ENCODE results near the gene FATE1.

Gene FATE1

DNA sequence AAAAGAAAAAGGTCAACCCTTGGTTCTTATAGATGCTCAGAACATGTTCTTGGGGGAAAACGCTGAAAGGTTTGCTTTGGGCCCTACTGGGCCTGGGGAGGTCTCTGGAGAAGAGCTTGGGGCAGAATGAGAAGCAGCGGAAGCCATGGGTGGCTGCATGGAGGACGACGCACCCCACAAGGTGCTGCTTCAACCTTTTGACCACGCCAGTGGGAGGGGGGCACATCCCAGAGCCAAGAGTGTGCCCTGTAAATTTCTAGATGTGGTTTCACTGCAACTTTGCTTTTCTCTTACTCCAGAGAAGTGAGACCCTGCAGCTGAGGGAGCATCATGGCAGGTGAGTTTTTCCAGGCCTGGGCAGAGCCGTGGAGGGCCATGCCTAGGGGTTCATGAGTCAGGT is 17.4 kb upstream of the FATE1 start:
- no peak for TF ChIP-seq POLR2A (IDR thresholded peaks at IDR 0.05; ENCODE audit: low read length)
- TF ChIP-seq GATA1 (IDR thresholded peaks at IDR 0.05; ENCODE audit: low read depth, low read length) = no peak
- DNase-seq = no peak

DNA sequence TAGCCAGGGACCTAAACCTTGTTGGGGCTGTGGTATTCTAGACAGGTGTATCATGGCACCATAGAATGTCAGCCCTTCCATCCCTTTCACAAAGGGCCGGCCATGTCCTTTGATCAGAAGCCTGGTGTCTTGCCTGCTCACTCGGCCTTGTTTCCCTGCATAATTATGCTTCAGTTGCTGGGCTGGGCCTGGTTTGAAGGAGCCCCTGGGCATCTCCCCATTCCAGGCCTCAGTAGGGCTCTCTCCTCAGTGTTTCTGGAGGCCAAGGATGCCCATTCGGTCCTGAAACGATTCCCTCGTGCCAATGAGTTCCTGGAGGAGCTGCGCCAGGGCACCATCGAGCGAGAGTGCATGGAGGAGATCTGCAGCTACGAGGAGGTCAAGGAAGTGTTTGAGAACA is 16.1 kb upstream of the FATE1 start:
- DNase-seq = no peak
- TF ChIP-seq POLR2A (IDR thresholded peaks at IDR 0.05; ENCODE audit: low read length) (no peak), GATA1 (IDR thresholded peaks at IDR 0.05; ENCODE audit: low read depth, low read length) (no peak)

DNA sequence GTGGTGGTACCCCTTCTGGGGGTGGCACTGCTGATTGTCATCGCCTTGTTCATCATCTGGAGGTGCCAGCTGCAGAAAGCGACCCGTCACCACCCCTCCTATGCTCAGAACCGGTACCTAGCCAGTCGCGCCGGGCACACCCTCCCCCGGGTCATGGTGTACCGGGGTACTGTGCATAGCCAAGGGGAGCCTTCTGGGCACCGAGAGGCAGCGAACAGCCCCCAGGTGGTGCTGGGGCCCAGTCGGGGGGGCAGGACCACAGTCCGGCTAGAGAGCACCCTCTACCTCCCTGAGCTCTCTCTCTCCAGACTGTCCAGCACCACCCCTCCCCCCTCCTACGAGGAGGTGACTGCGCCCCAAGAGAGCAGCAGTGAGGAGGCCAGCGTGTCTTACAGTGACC is 15.3 kb upstream of the FATE1 start:
- TF ChIP-seq GATA1 (IDR thresholded peaks at IDR 0.05; ENCODE audit: low read depth, low read length) = no peak
- TF ChIP-seq POLR2A (IDR thresholded peaks at IDR 0.05; ENCODE audit: low read length) = no peak
- DNase-seq = no peak

DNA sequence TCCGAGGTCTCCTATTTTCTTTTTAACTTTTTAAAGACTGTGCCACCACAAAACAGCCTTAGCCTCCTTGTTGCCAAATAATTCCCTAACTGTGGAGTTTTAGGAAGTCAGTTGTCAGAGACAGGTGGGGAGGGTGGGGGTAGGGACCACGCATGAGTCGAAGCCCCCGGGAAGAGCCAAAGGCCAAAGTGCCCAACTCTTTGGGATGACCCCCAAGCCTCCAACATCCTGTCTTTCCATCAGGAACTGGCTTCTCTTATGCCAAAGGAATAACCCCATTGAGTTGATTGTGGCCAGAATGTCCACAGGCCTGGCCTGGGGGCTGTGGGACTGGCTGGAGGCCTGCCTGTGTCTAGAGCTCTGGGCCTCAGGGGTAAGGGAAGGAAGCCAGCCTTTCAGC is 14.8 kb upstream of the FATE1 start:
- DNase-seq = no peak
- TF ChIP-seq GATA1 (IDR thresholded peaks at IDR 0.05; ENCODE audit: low read depth, low read length) (no peak), POLR2A (IDR thresholded peaks at IDR 0.05; ENCODE audit: low read length) (no peak)

DNA sequence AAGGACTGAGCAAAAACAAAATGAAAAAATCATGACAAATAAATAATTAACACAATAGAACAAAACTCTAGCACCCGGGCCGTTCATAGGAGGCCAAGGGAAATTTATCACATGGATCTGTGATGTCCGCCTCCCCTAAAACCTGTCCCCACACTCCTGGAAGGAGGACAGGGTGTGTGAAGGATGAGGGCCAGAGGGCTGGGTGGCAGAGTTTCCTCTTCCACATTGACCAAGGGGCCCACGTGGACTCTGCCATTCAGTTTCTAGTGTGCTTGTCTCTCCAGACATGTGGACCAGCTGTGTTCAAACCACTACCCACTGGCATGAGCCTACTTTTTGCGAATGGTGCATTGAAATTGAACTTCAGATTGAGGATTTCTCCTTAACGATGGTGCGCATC is 14.3 kb upstream of the FATE1 start:
- DNase-seq = no peak
- no peak for TF ChIP-seq POLR2A (IDR thresholded peaks at IDR 0.05; ENCODE audit: low read length)
- no peak for TF ChIP-seq GATA1 (IDR thresholded peaks at IDR 0.05; ENCODE audit: low read depth, low read length)

DNA sequence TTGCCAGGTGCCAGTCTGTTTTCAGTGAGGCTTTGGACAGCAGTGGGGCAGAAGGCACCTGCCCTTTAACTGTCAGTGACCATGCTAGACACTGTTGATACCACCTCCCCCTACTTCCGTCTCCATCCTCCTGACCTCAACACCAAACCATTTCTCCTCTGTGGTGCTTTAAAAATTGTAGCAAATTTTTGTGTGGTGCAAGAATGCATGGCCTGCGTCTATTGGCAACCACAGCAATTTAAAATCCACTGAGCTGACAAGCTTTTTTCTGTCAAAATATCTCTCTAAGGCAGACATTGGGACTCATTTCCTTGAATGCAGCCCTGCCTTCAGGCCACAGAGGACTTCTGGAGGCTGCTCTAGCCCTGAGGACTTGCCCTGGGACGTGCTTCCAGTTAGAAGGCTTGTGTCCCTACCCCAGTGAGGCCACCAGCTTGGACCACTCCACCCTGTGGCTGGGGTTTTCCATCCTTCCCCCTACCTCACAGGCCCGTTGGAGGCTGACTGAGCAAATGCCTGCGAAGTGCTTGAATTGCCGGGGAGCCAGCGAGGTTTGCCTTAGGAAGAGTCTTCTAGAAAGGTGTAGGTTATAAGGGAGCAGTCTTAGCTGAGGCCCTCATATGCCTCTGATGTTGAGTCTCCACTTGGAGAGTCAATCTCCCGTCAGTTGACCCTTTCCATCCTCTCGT is 13.7 kb upstream of the FATE1 start:
- TF ChIP-seq GATA1 (IDR thresholded peaks at IDR 0.05; ENCODE audit: low read depth, low read length) (no peak), POLR2A (IDR thresholded peaks at IDR 0.05; ENCODE audit: low read length) (no peak)
- DNase-seq = no peak

DNA sequence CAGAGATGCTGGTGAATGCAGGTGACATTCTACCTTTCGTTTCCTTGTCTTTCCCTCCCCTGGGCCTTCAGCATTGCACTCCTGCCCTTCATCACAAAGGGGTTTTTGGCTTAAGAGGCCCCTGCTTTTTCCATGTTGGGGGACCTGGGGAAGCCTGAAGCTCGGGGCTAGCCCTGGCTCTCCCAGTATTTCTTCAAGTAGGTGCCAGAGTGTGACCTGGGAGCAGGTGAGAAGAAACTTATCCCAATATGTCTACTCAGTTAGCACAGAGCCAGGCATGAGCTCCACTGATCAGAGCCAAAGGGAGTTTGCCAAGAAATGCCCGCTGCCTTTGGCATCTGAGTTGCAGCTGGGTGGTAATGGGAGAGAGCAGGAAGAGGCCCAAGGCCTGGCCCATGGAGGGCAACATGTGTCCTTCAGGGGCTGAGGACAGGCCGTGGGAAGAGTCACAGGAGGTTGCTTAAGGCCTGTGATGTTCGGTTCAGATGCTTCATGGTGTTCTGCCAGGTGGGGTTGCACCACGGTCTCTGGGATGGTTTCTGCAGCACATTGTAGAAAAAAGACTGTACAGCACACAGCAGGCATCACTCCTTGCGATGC is 13.0 kb upstream of the FATE1 start:
- no peak for DNase-seq
- TF ChIP-seq POLR2A (IDR thresholded peaks at IDR 0.05; ENCODE audit: low read length) (no peak), GATA1 (IDR thresholded peaks at IDR 0.05; ENCODE audit: low read depth, low read length) (no peak)

DNA sequence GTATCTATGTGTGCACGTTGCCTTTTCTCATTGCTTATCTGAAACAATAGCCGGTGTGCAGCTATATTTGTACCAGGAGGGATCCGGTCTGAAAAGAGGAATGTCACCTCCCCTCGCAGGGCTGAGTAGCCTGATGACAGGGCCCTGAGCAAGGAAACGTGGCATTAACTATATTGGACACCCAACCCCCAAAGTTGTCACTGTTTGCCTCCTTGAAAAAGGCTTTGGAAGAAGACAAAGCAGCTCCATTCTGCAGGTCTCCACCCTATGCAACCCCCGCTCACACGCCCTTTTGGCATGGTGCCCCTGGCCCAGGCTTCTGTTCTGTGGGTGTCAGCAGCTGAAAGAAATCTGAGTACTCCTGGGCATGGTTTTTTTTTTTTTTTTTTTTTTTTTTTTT is 12.3 kb upstream of the FATE1 start:
- DNase-seq = no peak
- TF ChIP-seq POLR2A (IDR thresholded peaks at IDR 0.05; ENCODE audit: low read length) = no peak
- no peak for TF ChIP-seq GATA1 (IDR thresholded peaks at IDR 0.05; ENCODE audit: low read depth, low read length)

DNA sequence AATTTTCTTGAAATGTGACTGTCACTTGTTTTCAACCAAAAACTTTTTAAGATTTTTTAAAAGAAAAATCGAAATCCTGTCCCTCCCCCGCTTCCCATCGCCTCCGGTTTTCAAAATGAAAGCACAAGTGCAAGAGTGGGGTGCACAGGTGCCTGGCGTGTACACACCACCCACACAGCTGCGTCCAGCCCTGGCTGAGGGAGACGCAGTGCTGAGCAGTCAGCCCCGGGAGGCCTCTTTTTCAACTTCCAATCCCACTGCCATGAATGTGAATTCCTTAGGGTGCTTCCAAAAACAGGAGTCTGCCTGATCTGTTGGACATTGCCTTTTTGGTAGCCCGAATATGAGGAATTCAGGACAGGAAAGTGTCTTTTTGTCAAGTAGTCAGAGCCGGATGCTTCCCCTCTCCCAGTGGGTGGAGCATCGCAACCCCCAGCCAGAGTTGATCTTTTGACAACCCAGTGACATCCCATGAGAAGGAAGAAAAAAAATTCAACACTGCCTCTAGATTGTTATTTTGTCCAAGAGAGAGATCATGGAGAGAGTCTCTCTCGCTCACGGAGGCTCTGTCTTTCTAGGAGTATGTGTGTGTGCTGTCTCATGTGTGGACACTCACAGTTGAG is 11.7 kb upstream of the FATE1 start:
- TF ChIP-seq GATA1 (IDR thresholded peaks at IDR 0.05; ENCODE audit: low read depth, low read length) = no peak
- TF ChIP-seq POLR2A (IDR thresholded peaks at IDR 0.05; ENCODE audit: low read length) = no peak
- no peak for DNase-seq

DNA sequence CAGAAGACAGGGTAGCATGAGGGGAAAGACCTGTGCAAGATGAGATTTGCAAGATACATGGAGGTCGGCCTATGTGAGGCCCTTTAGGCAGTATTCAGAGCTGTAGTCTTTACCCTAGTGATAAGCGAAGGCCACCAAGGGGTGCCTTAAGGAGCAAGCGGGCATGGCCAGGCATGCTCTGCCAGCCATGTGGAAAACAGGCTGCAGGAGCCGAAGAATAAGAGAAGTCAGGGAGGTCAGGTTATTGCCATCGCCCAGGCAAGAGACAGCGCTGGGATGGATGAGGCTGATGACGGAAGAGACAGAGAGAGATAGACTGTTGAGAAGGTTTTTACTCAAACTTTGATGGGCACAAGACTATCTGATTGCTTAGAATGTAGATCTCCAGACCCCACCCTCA is 7.0 kb upstream of the FATE1 start:
- DNase-seq = no peak
- no peak for TF ChIP-seq GATA1 (IDR thresholded peaks at IDR 0.05; ENCODE audit: low read depth, low read length)

DNA sequence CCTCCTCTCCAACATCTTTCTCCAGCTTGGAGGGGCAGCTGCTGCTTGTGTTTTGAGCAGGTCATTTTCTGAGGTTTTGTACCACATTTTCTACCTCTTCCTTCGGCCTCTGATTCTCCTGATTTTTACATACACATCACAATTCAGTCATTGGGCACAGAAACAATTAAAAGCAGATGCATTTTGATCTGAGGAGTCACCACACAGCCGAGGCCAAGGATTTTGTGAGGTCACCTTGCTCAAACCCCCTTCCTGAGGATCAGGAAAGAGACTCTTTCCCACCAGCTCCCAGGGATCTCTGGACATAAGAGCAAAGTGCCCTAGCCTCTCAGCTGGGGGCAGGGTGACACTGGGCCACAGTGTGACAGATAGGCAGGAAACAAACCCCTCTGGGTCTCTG is 5.4 kb upstream of the FATE1 start:
- DNase-seq = no peak
- TF ChIP-seq GATA1 (IDR thresholded peaks at IDR 0.05; ENCODE audit: low read depth, low read length) (no peak), POLR2A (IDR thresholded peaks at IDR 0.05; ENCODE audit: low read length) (no peak)

DNA sequence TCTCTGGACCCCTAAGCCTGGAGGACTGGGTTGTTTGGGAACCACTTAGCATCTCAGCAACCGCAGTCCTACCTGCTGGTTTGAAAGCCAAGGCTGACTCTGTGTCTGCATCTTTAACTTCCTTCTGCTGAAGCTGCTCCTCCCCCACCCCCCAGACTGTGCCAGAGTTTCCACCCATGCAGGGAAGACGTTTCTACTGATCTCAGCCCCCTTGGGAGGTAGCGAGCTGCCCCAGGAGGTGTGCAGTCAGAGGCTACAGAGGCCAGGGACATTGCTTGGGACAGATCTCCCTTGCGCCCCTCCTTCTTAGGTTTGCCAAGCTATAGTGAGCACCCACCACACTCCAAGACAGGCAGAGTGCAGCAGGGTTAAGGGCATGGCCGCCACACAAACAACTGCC is 4.7 kb upstream of the FATE1 start:
- TF ChIP-seq GATA1 (IDR thresholded peaks at IDR 0.05; ENCODE audit: low read depth, low read length) (no peak), POLR2A (IDR thresholded peaks at IDR 0.05; ENCODE audit: low read length) (no peak)
- DNase-seq = no peak

DNA sequence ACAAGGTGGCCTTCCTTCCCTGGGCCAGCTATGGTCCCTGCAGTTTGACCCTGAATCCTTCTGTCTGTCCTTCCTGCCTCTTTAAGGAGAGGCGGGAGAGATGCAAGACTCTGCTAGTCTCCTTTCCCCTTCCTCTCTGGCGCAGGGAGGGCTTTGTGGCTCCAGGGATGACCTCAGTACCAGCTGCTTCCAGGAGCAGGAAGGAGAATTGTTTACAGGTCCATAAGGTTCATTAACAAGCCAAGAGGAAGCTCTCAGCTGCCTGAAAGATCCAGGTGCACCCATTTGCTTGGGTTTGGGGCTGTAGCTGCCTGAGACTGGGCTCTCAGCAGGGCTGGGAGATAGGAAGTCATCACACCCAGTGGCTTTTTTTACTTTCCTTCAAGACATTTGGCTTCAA is 4.0 kb upstream of the FATE1 start:
- no peak for TF ChIP-seq GATA1 (IDR thresholded peaks at IDR 0.05; ENCODE audit: low read depth, low read length)
- TF ChIP-seq POLR2A (IDR thresholded peaks at IDR 0.05; ENCODE audit: low read length) = no peak
- DNase-seq = no peak

DNA sequence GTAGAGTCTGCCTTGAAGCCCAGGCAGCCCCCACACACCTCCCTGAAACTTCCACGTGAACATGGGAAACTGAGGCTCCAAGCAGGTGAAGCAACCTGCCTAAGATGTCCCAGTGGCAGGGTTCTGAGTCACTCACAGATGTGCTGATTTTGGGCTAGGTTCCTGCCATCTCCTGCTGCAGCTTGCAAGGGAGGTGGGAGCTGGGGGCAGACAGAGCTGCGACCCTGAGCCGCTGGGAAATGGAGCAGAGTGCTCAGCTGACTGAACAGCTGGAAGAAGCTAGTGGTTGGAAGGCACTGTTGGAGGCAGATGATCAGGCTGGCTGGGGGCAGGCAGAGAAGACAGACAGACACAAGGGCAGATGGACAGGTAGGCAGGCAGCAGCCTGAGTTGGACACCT is 3.6 kb upstream of the FATE1 start:
- no peak for DNase-seq
- TF ChIP-seq POLR2A (IDR thresholded peaks at IDR 0.05; ENCODE audit: low read length) (no peak), GATA1 (IDR thresholded peaks at IDR 0.05; ENCODE audit: low read depth, low read length) (no peak)

DNA sequence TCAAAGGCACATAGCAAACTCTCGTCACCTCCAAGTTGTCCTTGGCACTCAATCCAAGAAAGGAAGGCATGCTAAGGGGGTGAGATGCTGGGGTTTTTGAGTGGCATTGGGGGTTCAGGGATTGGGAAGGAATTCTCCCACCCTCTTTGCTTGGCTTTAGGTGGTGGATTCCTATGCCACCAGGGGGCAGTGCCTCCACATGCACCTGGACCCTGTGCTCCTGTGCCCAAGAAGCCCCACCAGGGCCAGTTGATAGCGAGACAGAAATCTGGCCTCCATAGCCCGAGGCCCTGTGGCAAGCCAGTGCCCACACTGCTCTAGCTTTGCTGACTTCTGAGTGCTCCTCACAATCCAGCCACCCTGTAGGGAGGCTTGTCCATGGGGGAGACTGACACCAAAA is 2.0 kb upstream of the FATE1 start:
- TF ChIP-seq POLR2A (IDR thresholded peaks at IDR 0.05; ENCODE audit: low read length) (no peak), GATA1 (IDR thresholded peaks at IDR 0.05; ENCODE audit: low read depth, low read length) (no peak)

More for the DNA sequence above, 2.0 kb upstream of the FATE1 start:
- DNase-seq = peak; percentile 5 to 41

Measured in erythroblast (primary cell).